Right ventricle myocardium inferior (tissue), 1 donor: ENCODE data around the gene GTF2E1. TPM values are rescaled to one million over a fixed set of nuclear protein-coding genes. Genes with fewer than 3 reads are reported as not detected.
"Not testable (repeated sequence)": the region's sequence is repeated elsewhere in the genome, so short reads cannot be mapped to it uniquely, and the experiment has no call there.

Experiments
- ATAC-seq: fragments of 200-7000 bp; cut with Tn5 transposase; one replicate; pipeline ENCODE4 v1.9.1; 2020; ENCODE audit warnings: mild to moderate bottlenecking, moderate library complexity
- DNase-seq: peaks from one replicate; pipeline ENCODE4 v3.0.0; 2021; ENCODE audit errors: missing footprints
- intact Hi-C: fragments of 100-400 bp; cut with DNase I; formaldehyde crosslinking; loops from one replicate; pipeline ENCODE4 v1.11.0; 2022
- long read RNA-seq: library from polyadenylated mRNA; unstranded; transcript quantifications from one replicate; pipeline ENCODE4 v2.0.0, GENCODE V29; 2021
- total RNA-seq: library from RNA; stranded (reverse); fragmentation: NEBNext Ultra II Directional; extraction: Animal tissue kit (Norgen Biotek cat#: 25700); gene quantifications from one replicate; pipeline ENCODE4 v1.2.1, GENCODE V29; 2021
- donor health status: DM: no; HTN: yes; CAD: no; lungs with severe emphysema.

Gene GTF2E1
- total RNA-seq: 15.0 TPM
- long read RNA-seq, transcript GTF2E1-201 (5 exons, 3,012 nt): major isoform, 5 of 7 reads
- long read RNA-seq, partial matches to known transcripts: 1 of 7 reads
- long read RNA-seq, other reads (novel, unspliced or antisense): 1 of 7 reads

DNA sequence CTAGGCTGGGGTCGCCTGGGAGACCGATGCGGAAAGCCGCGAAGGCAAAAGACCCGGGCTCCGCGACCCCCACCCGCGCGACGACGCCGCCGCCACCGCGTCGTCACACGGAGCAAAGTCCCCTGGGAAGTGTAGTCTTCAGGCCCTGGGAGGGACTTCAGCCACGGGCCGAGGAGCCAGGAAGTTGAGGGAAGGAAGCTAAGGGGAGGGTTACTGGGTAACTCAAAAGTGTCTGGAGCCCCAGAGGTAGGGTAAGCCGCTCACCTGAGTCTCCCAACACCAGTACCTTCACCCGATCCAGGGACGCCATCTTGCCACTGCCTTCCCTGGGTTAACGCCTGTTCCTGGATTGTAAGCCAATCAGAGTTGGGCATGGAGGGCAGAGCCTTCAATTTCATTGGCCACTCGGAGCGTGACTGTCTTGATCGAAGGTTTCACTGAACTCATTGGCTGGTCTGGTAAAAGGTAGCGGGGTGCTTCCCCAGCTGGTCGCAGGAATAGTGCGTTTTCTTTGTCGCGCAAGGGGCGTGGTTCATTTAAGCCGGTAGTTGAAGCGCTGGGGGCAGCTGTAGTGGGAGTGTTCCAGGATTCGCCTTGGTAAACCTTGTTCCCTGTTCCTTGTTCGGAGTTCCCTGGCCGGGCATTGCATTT lies at the start of gene GTF2E1, which contains the start of gene RABL3:
Gene GTF2E1 (plus strand): TSS at position 547 of the 651 bp plus-strand sequence. CDS start 7,809 bp downstream, outside the sequence.
Gene RABL3 (minus strand): TSS at position 319 of the 651 bp plus-strand sequence. CDS start 9 bp downstream, at position 310.
- peak; percentile 95 for DNase-seq
- peak; percentile 100 for ATAC-seq
- intact Hi-C loops: loop anchor here (5.0 kb wide), 2 partner anchors 145 to 325 kb away; partner anchors contain the start of gene NDUFB4

DNA sequence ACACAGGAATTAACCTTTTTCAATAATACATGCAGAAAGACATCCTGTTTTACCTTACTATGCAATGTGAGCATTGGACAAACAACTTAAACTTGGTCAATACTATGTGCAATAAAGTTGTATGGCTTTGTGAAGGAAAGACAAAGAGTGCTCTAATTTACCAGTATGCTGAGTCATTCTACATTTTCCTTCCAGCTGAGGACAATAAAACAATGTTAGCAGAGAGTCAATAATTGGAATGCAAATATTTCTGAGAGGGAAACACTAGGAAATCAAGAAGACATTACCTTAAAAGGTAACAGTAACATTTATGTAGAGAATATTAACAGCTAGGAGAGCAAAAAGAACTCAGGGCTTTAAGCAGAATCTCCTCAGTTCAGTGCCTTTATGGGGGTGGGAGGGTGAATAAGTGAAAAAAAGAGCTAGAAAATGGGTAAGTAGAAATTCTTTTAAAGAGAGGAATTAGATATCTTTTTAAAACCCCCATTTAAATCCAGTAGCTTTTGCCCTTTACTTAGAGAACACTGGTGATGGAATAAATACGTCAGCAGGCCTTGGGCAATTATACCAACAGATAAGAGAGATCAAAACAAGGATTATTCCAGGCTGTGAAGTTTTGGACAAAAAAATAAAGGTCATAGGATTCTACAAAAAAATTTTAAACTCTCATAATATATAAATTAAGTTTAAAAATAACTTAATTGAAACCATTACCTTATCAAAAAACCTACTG lies 48.9 kb upstream of the GTF2E1 start:
- intact Hi-C loops: no loop called here
- DNase-seq: no peak
- ATAC-seq: no peak

DNA sequence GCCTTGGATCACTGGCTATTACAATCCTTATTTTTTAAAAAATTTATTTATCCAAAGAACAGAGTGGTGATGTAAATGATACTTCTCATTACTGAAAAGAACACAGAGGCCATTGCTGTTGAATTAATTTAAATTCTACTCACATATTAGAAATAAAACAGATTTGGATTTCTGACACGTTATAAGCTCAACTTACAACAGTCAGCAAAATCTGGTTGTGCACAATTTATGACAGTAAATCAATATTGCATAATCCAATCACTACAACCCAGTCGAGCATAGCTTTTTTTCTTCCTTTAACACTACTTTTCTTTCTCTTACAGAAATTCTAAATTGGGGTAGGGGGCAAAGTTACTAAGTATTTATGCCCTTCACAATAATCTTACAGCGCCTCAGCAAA lies 43.2 kb upstream of the GTF2E1 start:
- ATAC-seq: no peak
- intact Hi-C loops: no loop called here
- no peak for DNase-seq

GRCh38 chr3:120705884-120706582 lies 36.5 kb upstream of the GTF2E1 start:
- no peak for ATAC-seq
- intact Hi-C loops: no loop called here
- no peak for DNase-seq

DNA sequence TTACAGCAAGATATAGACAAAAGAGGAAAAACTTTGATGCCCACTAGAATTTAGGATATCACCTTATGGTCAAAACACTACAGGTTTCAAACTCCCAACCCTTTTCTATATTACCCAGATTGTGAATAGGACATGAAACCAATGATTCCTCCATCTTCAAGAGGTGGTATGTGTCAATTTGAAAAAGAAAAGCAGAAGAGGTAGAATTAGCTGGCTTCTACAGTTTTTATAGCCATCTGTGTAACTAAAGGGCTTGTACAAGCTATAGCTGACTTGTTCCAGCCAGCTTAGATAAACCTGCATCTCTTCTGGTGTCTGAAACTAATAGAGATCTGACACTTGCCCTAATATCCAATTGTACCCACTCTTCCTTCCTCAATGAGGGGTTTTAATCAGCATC lies 35.6 kb upstream of the GTF2E1 start:
- no peak for ATAC-seq
- intact Hi-C loops: no loop called here
- DNase-seq: no peak

DNA sequence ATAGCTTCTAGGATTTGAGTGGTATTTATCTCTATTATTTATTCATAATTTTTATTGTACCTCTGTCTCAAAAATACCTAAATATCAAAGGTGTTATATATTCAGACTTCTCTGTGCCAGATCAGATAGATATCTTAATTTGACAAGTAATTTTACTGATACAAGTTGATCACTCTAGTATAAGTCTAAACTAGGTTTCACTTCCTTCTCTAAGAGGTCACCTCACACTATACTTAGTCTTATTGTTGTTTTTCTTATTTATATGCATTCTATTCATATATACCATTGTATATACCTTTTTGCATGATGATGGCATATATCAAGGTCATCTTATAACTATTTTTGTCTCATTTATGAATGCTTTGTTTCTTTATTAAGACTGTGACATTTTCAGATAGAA lies 34.1 kb upstream of the GTF2E1 start:
- ATAC-seq: no peak
- no peak for DNase-seq
- intact Hi-C loops: no loop called here

DNA sequence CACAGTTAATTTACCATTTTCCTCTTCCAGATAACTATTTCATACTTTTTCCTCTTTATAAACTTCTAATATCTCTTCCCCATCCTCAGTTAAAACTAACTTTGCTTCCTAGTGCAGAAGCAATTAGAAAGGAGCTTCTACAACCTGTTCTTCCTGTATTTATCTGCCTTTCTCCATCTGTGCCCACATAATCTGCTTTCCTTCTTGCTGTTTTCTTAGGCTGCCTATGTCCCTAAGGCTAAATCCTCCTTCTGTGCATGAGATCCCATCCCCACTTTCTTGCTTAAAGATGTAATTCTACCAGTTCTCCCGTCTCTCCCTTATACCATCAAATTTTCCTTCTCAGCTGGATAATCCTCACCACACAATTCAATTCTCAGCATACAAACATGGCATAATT lies 32.2 kb upstream of the GTF2E1 start:
- intact Hi-C loops: no loop called here
- no peak for DNase-seq
- ATAC-seq: no peak

DNA sequence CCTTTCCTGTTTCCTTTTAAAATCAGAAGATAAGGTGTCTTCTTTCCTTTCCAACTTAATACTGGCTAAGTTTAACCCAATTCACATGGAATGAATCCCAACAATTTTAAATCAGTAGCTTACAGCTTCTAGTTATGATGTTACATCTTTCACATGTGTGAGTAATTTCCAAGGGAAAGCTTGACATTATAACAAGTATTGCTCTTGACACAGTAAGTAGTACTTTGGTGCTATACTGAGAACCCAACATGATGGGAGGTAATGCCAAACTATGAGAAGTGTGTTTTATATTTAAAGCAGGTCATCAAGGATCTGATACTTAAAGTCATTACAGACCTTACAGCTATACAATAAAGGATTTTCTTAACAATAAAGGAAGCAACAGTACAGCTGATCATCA lies 29.3 kb upstream of the GTF2E1 start:
- DNase-seq (no peak), ATAC-seq (no peak)
- intact Hi-C loops: no loop called here

GRCh38 chr3:120719167-120719834 lies 23.2 kb upstream of the GTF2E1 start:
- intact Hi-C loops, ATAC-seq, DNase-seq: not testable (repeated sequence)

DNA sequence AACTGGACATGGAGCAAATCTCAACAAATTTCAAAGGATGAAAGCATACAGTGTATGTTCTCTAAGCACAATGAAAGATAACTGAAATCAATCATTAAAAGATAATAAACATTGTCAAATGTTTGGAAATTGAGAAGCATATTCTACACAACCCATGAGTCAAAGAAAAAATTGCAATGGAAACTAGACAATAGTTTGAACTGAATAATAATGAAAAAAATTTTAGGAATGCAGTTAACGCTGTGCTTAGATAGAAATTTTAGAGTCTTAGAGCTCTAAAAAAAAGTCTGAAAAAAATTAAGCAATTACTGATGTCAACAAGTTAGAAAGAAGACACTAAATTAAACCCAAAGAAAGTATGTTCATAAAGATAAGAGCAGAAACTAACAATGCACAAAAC lies 15.8 kb upstream of the GTF2E1 start:
- intact Hi-C loops: no loop called here
- no peak for ATAC-seq
- no peak for DNase-seq

GRCh38 chr3:120730576-120731542 lies 11.7 kb upstream of the GTF2E1 start:
- intact Hi-C loops: no loop called here
- ATAC-seq: no peak
- DNase-seq: no peak

DNA sequence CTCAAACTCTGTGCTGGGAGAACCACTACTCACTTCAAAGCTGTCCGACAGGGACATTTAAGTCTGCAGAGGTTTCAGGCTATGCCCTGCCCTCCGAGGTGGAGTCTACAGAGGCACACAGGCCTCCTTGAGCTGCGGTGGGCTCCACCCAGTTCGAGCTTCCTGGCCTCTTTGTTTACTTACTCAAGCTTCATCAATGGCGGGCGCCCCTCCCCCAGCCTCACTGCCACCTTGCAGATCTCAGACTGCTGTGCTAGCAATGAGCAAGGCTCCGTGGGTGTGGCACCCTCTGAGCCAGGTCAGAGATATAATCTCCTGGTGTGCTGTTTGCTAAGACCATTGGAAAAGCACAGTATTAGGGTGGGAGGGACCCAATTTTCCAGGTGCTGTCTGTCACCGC lies 4.5 kb upstream of the GTF2E1 start:
- ATAC-seq, DNase-seq, intact Hi-C loops: not testable (repeated sequence)

- DNase-seq: no peak
- no peak for ATAC-seq
- intact Hi-C loops: loop anchor here (5.0 kb wide), 2 partner anchors 144 to 324 kb away; partner anchors contain the start of gene NDUFB4
Observed at GRCh38 chr3:120741320-120741719, 1.2 kb upstream of the GTF2E1 start.

- intact Hi-C loops: loop anchor here (5.0 kb wide), 2 partner anchors 145 to 325 kb away; partner anchors contain the start of gene NDUFB4
- peak; percentile 2 for ATAC-seq
- no peak for DNase-seq
Observed at GRCh38 chr3:120741837-120742197, 727 bp upstream of the GTF2E1 start.

- ATAC-seq: peak; percentile 15
- intact Hi-C loops: loop anchor here (5.0 kb wide), 2 partner anchors 146 to 326 kb away; partner anchors contain the start of gene NDUFB4
- DNase-seq: no peak
Observed at GRCh38 chr3:120742849-120743365, 363 bp downstream of the GTF2E1 start.

- ATAC-seq: no peak
Observed at GRCh38 chr3:120743556-120744195, 1.1 kb downstream of the GTF2E1 start.

DNA sequence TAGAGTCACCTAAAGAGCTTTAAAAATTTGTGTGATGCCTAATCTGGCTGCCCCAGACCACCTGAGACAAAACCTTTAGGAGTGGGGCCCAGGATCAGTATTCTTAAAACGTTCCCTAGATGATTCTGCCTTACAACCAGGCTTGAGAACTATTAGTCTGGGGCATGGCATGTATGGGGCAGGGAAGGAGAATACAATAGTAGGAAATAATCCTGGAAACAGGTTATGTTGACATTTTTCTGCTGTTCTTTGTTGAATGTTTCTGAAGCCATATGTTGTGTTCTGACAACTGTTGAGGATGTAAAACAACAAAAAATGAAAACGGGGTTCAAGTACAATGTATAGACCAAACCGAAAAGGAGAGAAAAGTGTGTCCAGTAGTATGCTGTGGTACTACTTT lies 2.9 kb downstream of the GTF2E1 start:
- intact Hi-C loops: no loop called here
- DNase-seq (no peak), ATAC-seq (no peak)

More at GRCh38 chr3:120743556-120744195, 1.1 kb downstream of the GTF2E1 start:
- intact Hi-C loops: loop anchor here (5.0 kb wide), 2 partner anchors 146 to 326 kb away; partner anchors contain the start of gene NDUFB4
- DNase-seq: no peak
